Superior temporal gyrus (tissue), 1 donor: ENCODE data around the gene NT5DC4.

Experiments used
- DNase-seq: peaks from one replicate; pipeline ENCODE4 v3.0.0-alpha.2; 2016; ENCODE audit errors: extremely low spot score

Gene NT5DC4

DNA sequence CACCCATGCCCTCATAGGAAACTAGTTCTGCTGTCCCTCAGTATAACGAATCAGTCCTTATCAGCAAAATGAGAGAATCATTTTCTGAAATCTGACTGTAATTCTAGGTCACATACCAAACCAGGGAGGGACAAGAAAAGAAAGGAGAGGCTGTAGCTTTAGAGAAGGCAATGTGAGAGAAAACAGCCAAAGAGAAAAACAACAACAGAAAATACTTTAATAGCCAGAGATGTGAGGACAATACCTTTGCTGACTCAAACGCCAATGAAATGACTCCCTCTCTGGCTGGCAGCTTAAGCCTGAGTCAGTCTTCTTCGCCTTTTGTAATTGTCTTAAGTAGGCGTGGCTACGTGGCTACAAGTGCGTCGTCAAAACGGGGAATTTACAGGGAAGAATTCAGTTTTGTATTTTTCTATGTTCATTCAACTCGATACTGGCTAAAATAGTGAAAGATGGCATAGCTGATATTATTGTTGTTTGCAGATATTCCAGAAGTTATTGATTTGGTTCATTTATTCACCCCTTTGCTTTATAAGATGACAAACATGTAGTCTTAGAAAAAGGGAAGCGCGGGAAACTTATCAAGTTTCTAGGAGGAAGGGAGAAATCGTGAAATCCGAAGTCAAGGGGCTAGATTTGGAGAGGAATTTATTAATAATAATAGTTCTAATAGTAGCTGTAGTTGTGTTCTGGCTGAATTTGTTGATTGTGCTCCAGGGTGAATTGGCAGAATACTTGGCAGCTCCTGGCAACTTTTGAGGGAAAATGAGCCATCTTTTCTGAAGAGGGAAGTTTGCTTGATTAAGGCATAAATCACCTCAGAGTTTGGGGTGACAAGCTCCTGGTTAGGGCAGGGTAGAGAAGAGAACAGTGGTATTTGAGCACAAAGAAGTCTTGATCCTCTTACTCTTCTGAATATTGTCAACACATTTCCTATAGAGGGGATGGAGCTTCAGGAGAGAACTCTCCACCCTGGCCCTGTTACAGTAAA is 63.7 kb downstream of the NT5DC4 start, which contains the start of gene IL1A:
Gene IL1A, minus strand, starts transcription at position 295 of the 991 bp plus-strand sequence. CDS start 723 bp downstream, outside the sequence.
- peak; percentile 23 for DNase-seq

DNA sequence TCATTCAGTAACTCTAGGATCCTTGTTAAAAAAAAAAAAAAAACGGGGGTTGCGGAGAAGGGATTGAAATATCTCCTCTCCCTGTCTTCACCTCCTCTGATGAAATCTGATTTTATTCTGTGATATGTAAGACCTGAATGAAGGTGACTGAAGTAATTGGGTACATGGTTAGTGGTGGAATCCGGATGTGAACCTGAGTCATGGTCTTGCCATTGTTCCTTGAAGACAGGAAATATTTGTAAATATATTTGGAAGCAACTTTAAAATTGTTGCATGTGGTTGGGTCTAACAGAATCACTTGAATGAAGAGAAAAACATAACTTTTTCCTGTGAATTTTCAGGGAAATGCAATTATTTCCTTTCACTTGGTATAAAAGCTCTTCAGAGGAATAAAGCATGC is 66.5 kb downstream of the NT5DC4 start:
- no peak for DNase-seq

DNA sequence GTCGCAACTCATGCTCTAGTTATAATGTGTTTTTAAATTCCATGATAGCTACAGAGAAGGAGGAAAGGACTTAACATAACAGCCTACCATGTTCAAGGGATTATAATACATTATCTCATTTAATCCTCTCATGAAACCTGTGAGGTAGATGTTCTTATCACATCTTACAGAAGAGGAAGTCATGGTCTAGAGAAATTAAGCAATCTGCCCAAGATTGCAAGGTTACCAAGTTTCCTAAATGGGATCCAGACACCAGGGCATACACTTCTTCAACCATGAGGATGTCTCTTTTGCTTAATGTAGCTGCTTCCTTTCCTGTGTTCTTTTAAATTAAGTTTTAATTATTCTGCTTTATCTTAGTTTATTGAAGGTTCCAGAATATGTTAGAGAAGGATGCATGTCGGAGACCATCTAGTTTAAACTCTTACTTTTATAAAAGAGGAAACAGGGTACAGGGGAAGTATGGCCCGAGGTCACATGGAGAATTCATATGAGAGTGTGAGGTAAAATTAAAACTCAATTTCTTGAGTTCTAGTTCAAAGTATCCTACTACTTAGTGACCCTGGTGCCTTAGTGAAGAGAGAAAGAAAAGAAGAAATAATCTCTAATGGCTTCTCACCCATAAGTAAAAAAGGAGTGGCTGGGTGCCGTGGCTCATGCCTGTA is 67.0 kb downstream of the NT5DC4 start:
- DNase-seq: no peak

DNA sequence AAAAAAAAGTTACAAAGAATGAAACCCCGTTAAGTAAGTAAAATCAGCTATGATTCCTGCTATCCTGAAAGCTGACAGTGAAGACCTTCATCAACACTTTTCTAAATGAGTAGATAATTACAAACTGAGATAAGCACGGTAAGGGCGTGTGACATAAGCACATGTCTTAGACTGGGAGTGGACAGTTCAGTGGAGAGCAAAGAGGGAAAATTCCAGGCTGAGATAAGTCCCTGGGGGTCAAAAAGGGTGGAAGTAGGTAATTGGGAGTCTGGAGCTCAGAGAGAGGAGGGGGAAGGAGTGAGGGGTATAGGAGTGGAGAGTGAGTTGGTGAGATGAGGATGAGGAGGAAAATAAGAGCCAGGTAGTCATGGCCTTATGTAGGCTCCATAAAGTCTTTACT is 67.8 kb downstream of the NT5DC4 start:
- no peak for DNase-seq
